Measurements from ENCODE around the gene SLC26A2. TPM values are rescaled to one million over a fixed set of nuclear protein-coding genes. Genes with fewer than 3 reads are reported as not detected.
A peak's percentile ranks its signal among the peaks of the same experiment; 100 is the strongest.
"Not testable (repeated sequence)": the region's sequence is repeated elsewhere in the genome, so short reads cannot be mapped to it uniquely, and the experiment has no call there.

The SLC26A2 gene
- total RNA-seq, 2 donors from 2014 or later = 19.4 to 31.0 TPM

DNA sequence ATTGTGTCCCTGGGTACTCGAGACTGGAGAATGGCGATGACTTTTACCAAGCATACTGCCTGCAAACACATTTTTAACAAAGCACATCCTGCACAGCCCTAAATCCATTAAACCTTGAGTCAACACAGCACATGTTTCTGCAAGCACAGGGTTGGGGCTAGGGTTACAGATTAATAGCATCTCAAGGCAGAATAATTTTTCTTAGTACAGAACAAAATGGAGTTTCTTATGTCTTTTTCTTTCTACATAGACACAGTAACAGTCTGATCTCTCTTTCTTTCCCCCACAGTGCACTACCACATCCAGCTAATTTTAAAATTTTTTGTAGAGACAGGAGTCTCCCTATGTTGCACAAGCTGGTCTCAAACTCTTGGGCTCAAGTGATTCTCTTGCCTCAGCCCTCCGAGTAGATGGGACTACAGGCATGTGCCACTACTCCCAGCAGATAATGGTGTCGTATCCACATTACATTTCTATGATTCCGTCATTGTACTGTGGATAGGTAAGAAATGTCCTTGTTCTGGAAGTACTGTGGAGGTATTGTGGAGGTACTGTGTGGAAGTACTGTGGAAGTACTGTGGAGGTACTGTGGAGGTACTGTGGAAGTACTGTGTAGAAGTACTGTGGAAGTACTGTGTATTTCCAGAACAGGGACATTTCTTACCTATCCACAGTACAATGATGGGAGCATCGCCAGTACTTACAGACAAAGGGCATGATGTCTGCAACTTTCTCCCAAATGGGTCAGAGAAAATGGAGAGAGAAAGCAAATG, 17.2 kb upstream of the SLC26A2 start:
- DNase-seq (ENCODE audit: low spot score); H3K27me3 ChIP-seq (replicated peaks; ENCODE audit: insufficient read depth); H3K36me3 ChIP-seq; intact Hi-C loops (cut with DNase I); H3K4me3 ChIP-seq; H3K9me3 ChIP-seq: not testable (repeated sequence)
- peak; percentile 82 for TF ChIP-seq POLR2AphosphoS5 (IDR thresholded peaks at IDR 0.05)
- Histone ChIP-seq H3K27ac (peak overlapping the region; percentile 49 to 53), H3K4me1 (replicated peaks) (peaks cover 25% of the 10 kb centered on the region)
- 60% methylated on average over 6 of the region's 6 CpGs for WGBS

DNA sequence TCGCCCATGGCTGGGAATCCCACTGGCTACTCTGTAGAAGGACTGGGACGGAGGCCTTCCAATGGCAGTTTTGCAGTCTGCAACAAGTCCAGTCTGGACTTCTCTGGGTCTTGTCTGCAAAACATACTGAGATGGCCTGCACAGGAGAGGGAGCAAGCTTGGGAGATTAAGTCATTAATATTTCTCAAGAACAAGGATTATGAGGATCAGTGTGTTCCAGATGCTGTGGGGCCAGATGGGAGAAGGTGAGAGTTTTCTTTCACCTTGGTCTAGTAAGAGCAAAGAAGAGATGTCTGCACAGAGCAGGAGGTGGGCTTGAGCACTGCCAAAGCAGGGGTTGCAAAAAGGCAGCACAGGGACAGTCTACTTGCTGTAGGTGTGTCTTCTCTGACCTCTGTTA, 15.9 kb upstream of the SLC26A2 start, which contains the start of gene PDE6A:
PDE6A (minus strand) TSS at position 128 of the 400 bp plus-strand sequence; CDS start at position 8, 120 bp downstream.
- no peaks in the 10 kb centered on the region for H3K36me3 ChIP-seq
- intact Hi-C loops (cut with DNase I) = no loop called here
- TF ChIP-seq POLR2A (IDR thresholded peaks at IDR 0.05) (no peak), POLR2AphosphoS5 (IDR thresholded peaks at IDR 0.05) (no peak)
- TF ChIP-seq, protein P1, sequence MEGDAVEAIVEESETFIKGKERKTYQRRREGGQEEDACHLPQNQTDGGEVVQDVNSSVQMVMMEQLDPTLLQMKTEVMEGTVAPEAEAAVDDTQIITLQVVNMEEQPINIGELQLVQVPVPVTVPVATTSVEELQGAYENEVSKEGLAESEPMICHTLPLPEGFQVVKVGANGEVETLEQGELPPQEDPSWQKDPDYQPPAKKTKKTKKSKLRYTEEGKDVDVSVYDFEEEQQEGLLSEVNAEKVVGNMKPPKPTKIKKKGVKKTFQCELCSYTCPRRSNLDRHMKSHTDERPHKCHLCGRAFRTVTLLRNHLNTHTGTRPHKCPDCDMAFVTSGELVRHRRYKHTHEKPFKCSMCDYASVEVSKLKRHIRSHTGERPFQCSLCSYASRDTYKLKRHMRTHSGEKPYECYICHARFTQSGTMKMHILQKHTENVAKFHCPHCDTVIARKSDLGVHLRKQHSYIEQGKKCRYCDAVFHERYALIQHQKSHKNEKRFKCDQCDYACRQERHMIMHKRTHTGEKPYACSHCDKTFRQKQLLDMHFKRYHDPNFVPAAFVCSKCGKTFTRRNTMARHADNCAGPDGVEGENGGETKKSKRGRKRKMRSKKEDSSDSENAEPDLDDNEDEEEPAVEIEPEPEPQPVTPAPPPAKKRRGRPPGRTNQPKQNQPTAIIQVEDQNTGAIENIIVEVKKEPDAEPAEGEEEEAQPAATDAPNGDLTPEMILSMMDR (IDR thresholded peaks at IDR 0.05) = no peak
- no peaks in the 10 kb centered on the region for H3K9me3 ChIP-seq
- H3K27ac ChIP-seq = peak within 1 kb of the TSS; percentile 30 to 53
- no peak for DNase-seq (ENCODE audit: low spot score)
- H3K27me3 ChIP-seq (replicated peaks; ENCODE audit: insufficient read depth) = no peaks in the 10 kb centered on the region
- WGBS = 88% methylated on average over 2 of the region's 2 CpGs
- H3K4me1 ChIP-seq (replicated peaks) = peaks cover 24% of the 10 kb centered on the region
- no peak within 1 kb of the TSS for H3K4me3 ChIP-seq

DNA sequence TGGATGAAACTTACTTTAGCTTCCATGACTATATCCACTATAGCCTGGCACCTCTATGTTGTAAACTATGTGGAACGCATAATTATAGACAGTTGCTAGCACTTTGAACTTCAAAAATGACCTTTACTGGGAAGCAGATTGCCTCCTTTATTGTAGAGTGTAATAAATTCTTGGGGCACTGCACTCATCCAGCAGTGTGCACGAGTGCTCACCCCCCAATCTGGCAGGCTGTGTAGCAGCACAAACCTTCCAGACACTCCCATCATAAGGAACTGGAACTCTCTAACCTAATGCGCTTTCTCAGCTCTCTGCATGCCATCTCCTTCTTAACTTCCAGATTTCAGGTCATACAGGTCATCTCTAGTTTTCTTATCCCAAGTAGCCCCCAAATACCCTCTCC, 14.4 kb upstream of the SLC26A2 start:
- Histone ChIP-seq H3K27me3 (replicated peaks; ENCODE audit: insufficient read depth) (no peaks in the 10 kb centered on the region), H3K27ac (no peak overlapping the region), H3K36me3 (no peaks in the 10 kb centered on the region), H3K4me1 (replicated peaks) (peaks cover 22% of the 10 kb centered on the region), H3K9me3 (no peaks in the 10 kb centered on the region), H3K4me3 (no peak overlapping the region)
- TF ChIP-seq, protein P1 (IDR thresholded peaks at IDR 0.05) = no peak
- TF ChIP-seq POLR2A (IDR thresholded peaks at IDR 0.05) = no peak
- no peak for TF ChIP-seq POLR2AphosphoS5 (IDR thresholded peaks at IDR 0.05)
- intact Hi-C loops (cut with DNase I) = no loop called here
- 51% methylated on average over 3 of the region's 3 CpGs for WGBS
- no peak for DNase-seq (ENCODE audit: low spot score)

DNA sequence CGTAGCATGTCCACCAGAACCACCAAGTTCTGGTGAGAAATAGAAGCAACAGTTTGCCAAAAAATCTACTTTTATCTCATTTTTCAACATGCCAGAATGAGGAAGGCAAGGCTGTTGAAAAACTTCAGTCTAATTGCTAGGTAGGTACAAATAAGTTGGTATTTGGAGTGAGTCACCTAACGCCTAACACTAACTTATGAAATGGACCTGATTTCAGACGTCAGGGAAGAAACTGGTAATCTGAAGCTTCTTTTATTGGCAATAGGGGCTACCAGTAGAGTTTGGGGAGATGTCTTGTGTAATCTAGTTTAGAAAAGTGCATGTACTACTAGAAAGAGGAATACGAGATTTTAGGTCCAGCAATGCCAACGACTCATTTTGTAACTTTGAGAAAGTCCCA, 11.6 kb upstream of the SLC26A2 start:
- H3K27ac ChIP-seq = no peak overlapping the region
- H3K4me3 ChIP-seq = no peak overlapping the region
- no peaks in the 10 kb centered on the region for H3K36me3 ChIP-seq
- no peaks in the 10 kb centered on the region for H3K27me3 ChIP-seq (replicated peaks; ENCODE audit: insufficient read depth)
- peaks cover 12% of the 10 kb centered on the region for H3K4me1 ChIP-seq (replicated peaks)
- no peaks in the 10 kb centered on the region for H3K9me3 ChIP-seq
- intact Hi-C loops (cut with DNase I) = no loop called here
- no peak for DNase-seq (ENCODE audit: low spot score)
- 90% methylated on average over 5 of the region's 5 CpGs for WGBS
- no peak for TF ChIP-seq POLR2A (IDR thresholded peaks at IDR 0.05)
- TF ChIP-seq POLR2AphosphoS5 (IDR thresholded peaks at IDR 0.05) = no peak
- TF ChIP-seq, protein P1 (IDR thresholded peaks at IDR 0.05) = no peak

DNA sequence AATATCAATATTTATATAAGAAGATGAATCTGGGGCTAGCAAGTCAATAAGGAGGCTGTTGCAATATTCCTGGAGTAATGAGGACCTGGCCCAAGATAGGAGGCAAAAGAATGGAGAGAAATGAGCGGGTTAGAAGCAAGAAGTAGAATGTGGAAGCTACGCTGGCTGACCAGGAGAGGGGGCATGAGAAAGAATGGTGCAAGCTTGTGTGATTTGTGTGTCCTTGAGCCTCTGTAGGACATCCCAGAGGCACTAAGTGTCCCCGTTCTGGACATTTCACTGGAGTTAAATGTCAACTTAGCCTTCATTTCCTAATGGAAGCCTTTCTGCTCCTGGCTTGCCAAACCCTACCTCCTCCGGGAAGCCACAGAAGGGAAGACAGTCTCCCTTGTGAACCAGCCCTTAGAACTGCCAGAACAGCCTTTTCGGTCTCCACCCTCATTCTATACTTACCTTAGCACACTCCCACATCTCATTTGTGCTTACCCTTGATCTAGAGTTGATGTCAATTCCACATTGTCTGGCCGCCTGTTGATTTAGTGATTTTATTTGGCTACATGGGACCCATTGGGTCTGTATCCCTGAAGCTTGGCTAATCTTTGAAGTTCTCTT, 9.3 kb upstream of the SLC26A2 start:
- no peak for DNase-seq (ENCODE audit: low spot score)
- no peaks in the 10 kb centered on the region for H3K27me3 ChIP-seq (replicated peaks; ENCODE audit: insufficient read depth)
- intact Hi-C loops (cut with DNase I) = no loop called here
- TF ChIP-seq POLR2AphosphoS5 (IDR thresholded peaks at IDR 0.05) (no peak), POLR2A (IDR thresholded peaks at IDR 0.05) (no peak)
- TF ChIP-seq, protein P1 (IDR thresholded peaks at IDR 0.05) = no peak
- no peaks in the 10 kb centered on the region for H3K36me3 ChIP-seq
- no peaks in the 10 kb centered on the region for H3K9me3 ChIP-seq
- H3K4me1 ChIP-seq (replicated peaks) = no peaks in the 10 kb centered on the region
- no peak overlapping the region for H3K27ac ChIP-seq
- 85% methylated on average over 6 of the region's 6 CpGs for WGBS
- H3K4me3 ChIP-seq = no peak overlapping the region
